SK-N-SH (cell line): ENCODE data around the gene ASTN2.

Experiments
- CHD2 ChIP-seq: fragments of 150-350 bp; IDR thresholded peaks from 2 replicates; pipeline ENCODE4 v1.6.1; 2018; ENCODE audit warnings: low read length; ENCODE audit not compliant: partially characterized antibody
- CTCF ChIP-seq: fragments of 200-600 bp; sonication (generic); IDR thresholded peaks from 2 replicates; pipeline ENCODE4 v1.6.1; 2017; ENCODE audit warnings: antibody characterized with exemption, mild to moderate bottlenecking, moderate library complexity
- EP300 ChIP-seq, 2 experiments: IDR thresholded peaks; 2 replicates each; pipeline versions ENCODE4 v1.4.0 to v1.6.1; 2012; ENCODE audit warnings: borderline replicate concordance in 1 of 2, low read depth in 1 of 2, low read length in 1 of 2
- JUND ChIP-seq: IDR thresholded peaks from 2 replicates; pipeline ENCODE4 v1.4.0; 2012
- MAX ChIP-seq: IDR thresholded peaks from 2 replicates; pipeline ENCODE4 v1.4.0; 2012; ENCODE audit warnings: low read depth
- PBX3 ChIP-seq: IDR thresholded peaks from 2 replicates; pipeline ENCODE4; 2012
- POLR2AphosphoS5 ChIP-seq: IDR thresholded peaks from 2 replicates; pipeline ENCODE4 v1.6.1; 2012; ENCODE audit warnings: low read depth, low read length
- SMC3 ChIP-seq: IDR thresholded peaks from 2 replicates; pipeline ENCODE4 v1.6.1; 2012; ENCODE audit warnings: low read depth, low read length, improper control_type of control experiment
- TAF1 ChIP-seq: IDR thresholded peaks from 2 replicates; pipeline ENCODE4 v1.6.1; 2012; ENCODE audit warnings: low read depth, mild to moderate bottlenecking, low read length, moderate library complexity, borderline replicate concordance
- TCF12 ChIP-seq: IDR thresholded peaks from 2 replicates; pipeline ENCODE4 v1.4.0; 2012
- TF ChIP-seq, protein P1 (sequence below): fragments of 150-350 bp; IDR thresholded peaks from 2 replicates; pipeline ENCODE4 v1.6.1; 2017; ENCODE audit warnings: antibody characterized with exemption, low read length, low read depth, borderline replicate concordance

GRCh38 chr9:116774421-116775180 lies 640.3 kb downstream of the ASTN2 start:
- TF ChIP-seq TAF1 = no peak
- TF ChIP-seq CTCF = no peak
- TF ChIP-seq EP300 (IDR thresholded peaks at IDR 0.05; ENCODE audit: borderline replicate concordance in 1 of 2, low read depth in 1 of 2, low read length in 1 of 2) = no peak
- TF ChIP-seq CHD2 = no peak
- no peak for TF ChIP-seq JUND
- TF ChIP-seq MAX = no peak
- TF ChIP-seq SMC3 = no peak
- TF ChIP-seq PBX3 = no peak
- TF ChIP-seq POLR2AphosphoS5 = no peak
- no peak for TF ChIP-seq TCF12
- TF ChIP-seq, protein P1, sequence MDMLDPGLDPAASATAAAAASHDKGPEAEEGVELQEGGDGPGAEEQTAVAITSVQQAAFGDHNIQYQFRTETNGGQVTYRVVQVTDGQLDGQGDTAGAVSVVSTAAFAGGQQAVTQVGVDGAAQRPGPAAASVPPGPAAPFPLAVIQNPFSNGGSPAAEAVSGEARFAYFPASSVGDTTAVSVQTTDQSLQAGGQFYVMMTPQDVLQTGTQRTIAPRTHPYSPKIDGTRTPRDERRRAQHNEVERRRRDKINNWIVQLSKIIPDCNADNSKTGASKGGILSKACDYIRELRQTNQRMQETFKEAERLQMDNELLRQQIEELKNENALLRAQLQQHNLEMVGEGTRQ = no peak
